NCI-H774 (cell line): Measurements from ENCODE around the gene CDH2.
A peak's percentile ranks its signal among the peaks of the same experiment; 100 is the strongest.

ENCODE experiments used
- DNase-seq: peaks from one replicate; lab custom pipeline; 2025; lab: John Stamatoyannopoulos, UW

Gene CDH2

DNA sequence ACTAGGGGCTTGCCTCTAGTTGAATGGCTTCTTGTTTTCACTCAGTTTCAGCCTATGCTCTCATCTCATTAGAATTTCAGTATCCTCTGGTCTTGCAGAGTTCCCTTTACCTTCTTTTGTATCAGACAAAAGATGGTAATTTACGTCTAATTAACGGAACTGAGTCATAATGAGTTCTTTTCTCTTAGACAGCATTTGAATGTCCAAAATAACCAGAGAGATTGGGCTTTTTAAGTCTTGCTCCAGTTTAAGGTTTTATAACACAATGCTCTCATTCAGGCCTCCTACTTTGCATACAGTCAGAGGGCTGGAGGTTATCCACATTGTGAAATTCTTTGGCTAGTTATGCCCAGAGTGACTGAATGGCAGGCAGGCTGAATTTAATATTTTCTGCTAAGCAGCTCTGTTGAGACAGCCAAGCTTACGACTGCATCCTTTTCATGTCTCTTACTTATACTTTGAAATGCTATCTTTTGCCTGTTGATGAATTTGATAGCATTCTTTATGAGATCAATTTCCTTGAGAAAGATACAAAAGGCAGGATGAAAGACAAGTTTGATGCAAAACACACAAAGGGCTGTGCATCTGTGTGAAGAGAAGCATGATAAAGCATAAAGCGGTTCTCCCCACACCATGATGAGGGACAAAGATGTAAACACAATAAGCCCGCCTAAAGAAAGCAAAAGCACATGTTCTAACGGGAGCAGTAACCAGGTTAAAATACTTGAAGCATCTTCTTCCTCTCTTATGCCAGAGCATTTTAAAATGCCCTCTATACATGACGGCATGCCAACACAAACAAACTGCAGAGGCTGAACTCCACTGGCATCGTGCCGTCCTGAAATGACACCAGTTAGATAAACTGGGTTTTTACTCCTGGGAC is 90.0 kb downstream of the CDH2 start:
- no peak for DNase-seq

DNA sequence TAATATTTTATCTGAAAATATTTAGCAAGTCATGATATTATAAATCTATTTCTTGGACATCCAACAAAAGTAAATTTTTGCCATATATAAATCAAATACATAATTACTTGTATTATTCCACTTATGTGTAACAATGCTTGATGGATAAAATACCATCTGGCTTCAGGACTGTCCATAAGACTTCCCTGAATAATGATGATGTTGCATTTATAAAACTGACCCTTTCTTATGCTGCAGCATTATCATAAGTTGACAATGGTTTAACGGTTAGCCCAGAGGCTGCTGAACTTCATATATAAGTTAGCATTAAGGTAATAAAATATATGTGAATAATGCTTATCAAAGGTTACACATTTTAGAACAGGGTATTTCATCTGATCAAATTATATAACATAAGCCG is 95.4 kb downstream of the CDH2 start:
- no peak for DNase-seq

DNA sequence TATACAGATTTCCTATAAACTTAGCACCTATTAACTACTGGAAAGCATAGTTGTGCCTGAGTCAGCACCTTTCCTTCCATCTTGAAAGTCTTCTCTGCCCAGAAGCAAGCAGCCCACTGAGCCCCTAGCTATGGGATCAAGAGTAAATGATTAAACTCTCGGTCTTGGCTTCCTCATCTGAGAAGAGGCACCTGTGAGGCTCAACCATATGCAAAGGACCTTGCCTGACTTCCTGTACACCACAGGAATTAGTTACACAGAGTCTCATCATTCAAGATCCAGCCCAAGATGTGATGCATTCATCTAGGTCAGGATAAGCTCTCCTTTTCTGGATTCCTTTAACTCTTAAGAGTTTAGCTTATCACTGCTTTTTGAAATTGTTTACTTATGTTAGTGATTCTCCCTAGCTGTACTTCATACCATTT is 96.0 kb downstream of the CDH2 start:
- no peak for DNase-seq

DNA sequence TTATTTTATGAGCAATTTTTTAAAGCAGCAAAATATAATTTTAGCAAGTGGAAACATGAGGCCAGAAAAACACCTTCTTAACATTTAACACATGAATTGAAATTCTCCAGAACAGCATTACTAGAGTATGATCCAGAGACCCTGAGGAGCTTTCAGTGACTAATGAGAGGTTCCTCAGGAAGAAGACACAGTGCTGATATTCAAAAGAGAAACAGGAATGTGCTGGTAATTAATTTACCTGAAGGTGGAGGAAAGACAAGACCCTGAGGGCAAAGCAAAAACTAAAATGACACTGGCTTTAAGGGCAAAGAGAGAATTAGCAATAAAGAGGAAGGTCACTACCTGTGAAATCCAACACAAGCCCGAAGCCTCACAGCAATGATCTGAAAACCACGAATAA is 97.0 kb downstream of the CDH2 start:
- no peak for DNase-seq

DNA sequence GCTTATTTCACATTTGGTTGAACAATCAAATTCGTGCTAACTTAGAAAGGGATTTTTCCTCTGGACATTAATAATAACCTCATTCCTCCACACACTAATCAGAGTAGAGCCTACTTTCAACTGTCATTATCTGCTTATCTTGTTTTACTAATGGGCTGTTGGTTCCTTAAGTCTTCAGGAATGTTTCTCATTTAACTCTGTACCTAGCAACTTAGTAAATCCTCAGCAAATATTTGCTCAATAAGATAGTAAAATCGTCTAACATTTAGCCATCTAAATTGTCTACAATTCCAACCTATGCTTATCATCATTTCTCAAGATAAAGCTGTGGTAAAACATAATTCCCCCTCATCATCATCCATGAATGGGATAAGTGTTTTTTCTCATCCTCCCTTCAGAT is 98.1 kb downstream of the CDH2 start:
- no peak for DNase-seq

DNA sequence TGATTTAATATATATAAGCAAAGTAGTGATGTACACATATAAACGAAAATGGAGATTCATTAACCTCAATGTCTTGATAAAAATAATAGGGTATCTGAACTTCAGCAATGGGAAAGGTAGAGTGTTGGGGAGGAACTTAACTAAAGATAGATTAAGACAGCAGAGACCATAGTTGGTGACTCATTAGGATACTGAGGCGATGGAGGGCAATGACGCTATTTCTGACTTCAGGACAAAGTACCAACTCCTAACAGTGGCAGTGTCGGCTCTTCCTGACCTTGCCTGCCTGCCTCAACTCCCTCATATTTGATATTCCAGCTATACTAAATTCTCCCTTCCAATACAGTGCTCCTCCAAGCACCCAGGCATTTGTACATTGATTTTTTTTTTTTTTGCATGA is 98.6 kb downstream of the CDH2 start:
- no peak for DNase-seq

DNA sequence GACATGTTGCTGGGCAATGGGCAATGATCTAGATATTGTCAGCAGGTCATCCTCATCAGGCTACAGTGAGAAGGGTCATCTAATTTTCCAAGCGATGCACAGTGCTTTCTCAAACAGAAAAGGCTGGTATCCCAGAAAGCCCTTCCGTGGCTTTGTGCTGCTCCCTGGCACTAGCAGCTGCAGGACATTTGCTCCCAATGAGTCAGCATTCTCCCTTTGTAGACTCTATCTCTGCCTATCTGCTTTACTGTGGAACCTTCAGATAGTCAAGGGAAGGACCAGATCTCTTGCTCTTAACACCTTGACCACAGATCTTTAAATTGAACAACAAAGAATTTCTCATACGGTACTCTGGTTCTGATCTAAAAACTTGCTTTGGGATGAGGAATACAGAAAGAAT is 101.4 kb downstream of the CDH2 start:
- no peak for DNase-seq

DNA sequence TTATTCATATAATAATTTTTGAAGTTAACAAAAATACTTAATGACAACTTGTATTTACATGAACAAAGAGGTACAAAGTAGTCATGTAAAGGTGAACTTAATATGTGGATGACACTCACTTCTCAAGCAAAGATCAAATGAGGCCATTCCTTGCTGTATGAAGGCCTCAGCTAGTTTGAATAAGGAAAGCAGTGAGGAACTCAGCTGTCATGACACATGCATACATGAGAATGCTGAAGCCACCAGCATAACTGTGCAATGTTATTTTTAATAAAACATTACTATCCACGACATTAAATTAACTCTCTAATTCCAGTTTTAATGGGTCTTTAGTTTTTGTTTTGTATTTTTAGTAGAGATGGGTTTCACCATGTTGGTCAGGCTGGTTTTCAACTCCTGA is 102.9 kb downstream of the CDH2 start:
- no peak for DNase-seq

DNA sequence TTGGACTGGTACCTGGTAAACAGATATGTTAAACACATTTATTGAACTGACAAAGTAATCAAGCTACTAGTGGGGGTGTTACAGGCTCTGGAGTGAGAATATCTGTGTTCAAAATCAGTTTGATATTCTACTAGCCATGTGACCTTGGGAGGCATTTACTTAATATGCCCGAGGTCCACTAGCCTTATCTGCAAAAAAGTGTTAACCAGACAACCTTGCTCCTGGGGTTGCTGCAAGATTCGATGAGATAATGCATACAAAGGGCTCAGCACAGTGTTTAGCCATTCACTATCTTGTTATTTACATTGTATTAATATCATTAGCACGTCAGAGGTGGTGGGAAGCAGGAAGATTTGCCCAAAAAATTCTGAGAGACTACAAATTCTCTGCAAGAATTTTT is 103.3 kb downstream of the CDH2 start:
- DNase-seq, result no peak

DNA sequence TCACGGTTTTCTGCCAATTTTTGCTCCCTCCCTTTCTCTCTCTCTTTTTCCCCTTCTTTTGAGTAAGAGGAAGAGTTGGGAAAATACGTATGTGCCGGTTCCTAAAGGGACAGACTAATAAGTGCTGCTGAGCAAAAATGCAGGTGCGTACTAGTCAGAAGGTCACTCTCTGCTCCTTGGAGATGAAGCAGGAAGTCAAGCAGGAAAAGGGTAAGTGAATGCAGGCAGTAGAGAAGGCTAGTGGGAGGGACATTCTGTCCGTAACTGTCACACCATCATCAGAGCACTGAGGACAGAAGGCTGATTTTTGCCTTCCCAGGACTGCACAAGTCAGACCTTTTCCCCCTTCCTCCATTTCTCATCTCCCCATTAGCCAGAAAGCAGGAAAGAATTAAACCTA is 105.7 kb downstream of the CDH2 start:
- DNase-seq, result no peak

DNA sequence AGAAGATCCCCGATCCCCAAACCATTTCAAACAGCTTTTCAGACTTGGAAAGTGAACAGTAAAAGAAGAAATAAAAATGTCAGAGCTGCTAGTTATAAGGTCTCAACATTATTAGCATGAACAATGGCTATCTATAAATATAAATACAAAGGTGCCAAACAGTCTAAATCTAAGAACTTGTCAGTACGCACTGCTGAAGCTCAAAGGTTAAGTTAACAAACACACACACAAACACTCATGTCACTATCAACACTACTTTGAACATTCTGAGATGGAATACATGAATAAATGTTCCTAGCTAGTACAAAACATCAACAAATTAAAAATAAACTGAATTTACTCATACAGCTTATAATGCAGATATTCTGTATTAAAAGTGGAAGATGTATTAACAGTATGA is 108.7 kb downstream of the CDH2 start:
- DNase-seq, result no peak

DNA sequence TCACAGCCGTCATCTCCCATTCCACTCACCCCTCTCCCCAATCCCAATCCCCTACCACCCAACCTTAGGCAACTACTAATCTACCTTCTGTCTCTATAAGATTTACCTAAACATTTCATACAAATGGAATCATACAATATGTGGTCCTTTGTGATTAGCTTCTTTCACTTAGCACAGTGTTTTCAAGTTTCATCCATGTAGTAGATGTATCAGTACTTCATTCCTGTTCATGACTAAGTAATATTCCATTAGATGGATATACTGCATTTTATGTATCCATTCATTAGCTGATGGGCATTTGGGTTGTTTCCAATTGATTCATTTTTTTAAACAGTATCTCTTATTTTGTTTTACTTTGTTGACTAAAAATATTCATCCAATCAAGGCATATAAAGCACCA is 109.6 kb downstream of the CDH2 start:
- no peak for DNase-seq

DNA sequence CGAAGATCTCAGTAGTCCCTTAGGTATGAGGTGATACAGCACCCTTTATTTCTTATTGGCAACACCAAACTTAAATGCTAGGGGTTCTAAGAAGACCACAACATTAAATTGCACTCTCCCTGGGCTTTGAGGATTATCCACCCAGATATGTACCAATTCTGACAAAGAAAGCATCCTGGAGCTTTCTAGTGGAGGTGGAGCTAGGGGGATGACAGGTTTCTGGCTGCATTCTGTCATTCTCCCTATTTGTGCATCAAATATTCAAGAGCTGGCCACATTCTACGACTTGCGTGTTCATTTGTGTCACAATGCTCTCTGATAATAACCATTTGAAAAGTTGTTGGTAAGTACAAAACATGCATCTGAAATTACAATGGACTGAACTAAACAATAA is 111.1 kb downstream of the CDH2 start:
- DNase-seq, result no peak

DNA sequence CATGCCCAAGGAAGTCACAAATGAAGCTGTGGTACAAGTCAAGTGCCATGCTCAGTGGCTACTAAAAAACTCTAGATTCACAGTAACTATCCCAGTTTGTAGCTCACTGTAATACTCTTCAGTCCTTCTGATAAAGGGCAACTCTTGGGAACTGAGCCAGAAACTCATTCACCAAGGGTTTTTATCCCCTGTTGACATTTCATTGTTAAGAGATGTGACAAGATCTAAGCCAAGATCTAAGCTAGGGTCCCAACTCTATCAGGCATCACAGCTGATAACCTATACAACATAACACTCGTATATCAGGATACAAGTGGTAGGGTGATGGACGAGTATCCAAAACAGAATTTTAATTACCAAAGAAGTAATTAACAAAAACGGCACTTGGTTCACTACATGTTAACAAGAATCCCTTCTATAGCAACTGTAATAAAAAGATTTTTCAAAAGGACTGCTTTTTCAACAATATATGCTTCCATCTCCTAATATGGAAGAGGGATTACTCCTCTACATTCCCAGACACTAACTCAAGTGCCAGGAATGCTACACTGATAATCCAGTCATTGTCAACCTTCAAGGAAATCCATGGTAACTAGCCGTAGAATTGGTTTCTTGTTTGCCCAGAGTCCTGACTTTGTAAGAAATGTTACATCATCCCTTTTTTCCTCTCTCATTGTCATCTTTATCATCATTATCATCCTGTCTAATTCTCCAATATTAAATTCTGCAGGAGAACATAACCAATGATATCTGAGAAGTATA is 111.7 kb downstream of the CDH2 start:
- no peak for DNase-seq

DNA sequence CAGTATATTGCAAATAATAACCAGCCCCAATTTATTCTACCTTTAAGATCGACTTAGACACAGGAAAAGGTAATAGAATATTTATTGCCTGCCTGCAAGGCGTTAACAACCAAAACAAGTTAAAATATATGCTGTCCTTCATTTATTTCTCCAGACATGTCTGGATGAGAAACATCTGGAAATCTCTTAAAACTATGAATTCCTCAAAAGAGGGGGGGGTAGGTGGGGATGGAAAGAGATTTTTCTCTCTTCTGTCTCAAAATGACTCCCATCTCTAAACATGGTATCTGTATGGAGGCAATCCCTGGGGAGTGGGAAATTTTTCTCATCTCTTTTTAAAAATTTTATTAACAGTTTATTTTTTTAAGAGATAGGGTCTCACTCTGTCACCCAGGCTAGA is 113.0 kb downstream of the CDH2 start:
- no peak for DNase-seq

DNA sequence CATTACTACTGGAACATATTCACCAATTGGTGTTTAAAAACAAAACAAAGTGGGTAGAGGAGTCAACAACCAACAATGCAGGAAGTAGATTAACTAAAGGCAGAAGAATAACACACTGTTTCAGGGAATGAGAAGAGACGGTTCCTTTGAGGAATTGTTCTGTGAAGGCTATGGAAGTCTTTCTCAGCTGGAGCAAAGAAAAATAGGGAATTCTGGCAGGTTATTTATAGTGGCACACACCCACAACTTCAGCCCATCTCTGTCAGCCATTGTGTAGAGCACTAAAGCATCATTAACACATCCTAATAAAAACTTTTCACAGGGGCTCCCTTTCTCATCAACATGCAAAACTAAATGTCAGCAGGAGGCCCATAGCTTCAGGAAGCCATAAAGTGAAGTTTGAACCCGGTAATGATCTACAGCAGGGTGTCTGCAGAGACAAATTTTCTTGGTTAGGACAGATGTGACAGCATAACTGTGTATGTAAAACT is 113.6 kb downstream of the CDH2 start:
- no peak for DNase-seq

DNA sequence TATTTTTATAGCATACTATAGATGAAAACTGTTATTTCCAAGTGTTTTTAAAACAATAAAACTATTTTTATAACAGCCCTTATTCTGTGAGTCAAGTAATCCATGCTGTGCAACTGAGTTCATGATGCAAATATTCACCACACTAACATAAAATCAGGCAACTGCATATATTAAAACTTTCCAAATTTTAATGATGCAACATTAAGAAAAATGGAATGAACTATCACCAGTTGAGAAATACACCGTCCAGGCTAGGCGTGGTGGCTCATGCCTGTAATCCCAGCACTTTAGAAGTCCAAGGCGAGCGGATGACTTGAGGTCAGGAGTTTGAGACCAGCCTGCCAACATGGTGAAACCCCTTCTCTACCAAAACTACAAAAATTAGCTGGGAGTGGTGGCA is 114.5 kb downstream of the CDH2 start:
- no peak for DNase-seq

DNA sequence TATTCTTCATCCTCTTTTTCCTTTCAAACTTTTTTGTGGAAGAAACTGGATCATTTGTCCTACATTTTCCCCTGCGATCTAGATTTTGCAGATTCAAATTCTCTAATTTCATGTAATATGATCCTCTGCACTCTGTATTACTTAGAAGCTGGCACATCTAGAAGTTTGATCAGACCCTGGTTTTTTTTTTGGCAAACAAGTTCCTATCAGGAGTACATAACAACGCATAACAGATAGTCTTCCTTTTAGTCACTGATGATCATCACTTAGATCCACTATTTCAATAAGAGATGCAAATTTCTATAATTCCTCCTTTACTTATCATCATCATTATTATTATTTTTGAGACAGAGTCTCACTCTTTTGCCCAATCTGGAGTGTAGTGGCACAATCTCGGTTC is 117.1 kb downstream of the CDH2 start:
- no peak for DNase-seq

DNA sequence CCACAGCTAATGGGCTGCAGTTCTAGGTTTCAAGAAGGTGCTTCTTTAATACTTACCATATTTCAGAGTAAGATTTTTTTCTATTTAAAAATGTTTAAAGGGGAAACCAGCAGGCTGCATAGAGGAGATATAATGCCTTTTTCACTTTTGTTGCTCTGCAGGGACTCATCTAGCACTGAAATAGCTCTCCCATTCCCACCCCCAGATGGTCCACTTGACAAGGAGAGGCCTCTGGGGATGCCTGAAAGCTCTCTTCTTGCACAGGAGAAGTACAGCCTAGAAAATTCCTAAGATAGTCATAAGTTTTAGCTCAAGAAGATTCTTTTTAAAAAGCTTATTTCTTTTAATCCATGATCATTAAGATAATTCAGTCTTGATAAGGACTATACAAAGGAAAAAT is 126.4 kb downstream of the CDH2 start:
- DNase-seq, result no peak

DNA sequence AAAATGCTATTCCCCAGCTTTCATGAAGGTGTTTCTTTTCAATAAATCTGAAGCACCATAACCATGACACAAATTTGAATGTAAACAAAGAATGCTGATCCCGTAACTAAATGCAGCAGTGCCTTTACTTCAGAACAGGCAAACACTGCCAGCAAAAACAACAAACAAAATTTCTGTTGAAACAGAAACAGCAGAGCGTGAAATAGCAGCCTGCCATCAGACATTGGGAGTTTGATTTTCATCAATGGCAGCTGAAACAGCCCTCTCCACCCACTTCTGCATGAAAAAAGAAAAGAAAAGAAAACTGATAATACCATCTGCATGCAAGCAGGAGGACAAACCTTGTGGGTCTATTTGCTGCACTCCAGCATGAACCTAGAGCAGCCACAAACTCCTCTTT is 128.3 kb downstream of the CDH2 start:
- DNase-seq, result no peak

DNA sequence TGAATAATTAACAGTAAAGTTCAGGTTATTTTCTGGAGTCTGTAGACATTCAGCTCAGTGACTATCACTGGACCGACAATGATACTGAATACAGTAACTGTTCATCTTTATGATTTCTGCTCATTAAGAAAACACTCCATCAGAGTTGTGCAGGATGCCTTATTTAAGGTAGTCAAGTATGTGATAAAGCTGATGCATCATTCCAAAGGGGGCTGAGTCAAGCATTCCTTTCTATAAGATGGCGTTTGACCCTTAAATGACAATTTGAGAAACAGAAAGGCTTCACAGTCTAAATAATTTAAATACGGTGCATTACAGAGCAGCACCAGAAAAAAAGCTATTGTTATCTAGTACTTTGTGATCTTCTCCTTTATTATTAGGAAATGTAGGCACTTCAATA is 131.1 kb downstream of the CDH2 start:
- DNase-seq, result no peak

DNA sequence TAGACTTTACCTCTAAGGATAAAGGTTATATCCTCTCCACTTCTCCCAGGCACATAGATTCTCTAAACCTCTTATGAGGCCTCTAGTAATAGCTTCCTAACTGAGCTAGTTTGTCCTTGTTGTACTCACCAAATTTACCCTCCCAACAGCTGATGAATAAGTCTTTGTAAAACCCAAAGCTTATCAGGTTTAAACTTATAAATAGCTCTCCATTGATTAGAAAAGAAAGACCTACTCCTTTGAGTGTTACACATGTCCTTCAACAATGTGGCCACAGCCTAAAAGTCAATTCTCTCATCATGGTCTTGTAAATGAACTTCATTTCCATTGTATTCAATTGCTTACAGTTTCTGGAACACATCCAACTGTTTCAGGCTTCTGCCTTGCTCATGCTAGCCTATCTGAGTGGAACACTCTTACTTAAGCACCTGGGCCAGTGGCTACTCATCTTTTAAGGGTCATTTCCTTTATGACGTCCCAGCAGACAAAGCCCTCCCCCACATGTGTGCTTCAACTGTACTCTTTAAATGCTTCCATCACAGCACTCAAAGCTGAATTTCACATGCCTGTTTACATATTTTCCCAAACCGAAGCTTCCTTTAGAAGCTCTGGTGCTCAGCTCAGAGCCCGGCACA is 131.6 kb downstream of the CDH2 start:
- peak; percentile 39 for DNase-seq

DNA sequence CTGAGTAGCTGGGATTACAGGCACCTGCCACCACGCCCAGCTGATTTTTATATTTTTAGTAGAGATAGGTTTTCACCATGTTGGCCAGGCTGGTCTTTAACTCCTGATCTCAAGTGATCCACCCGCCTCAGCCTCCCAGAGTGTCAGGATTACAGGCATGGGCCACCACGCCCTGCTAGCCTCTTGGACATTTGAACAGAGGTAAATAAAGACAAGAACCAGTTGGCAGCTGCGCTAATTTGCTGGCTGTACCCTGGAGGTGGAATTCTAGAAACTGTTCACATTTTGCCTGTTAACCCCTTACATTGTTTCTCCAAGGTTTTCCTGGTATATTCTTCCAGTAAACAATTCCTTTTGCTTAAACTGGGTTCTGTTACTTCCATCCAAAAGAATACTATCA is 132.9 kb downstream of the CDH2 start:
- DNase-seq, result no peak
